ENCODE measurements around the gene ATP6V0E1. TPM values are rescaled to one million over a fixed set of nuclear protein-coding genes. Genes with fewer than 3 reads are reported as not detected.

The ATP6V0E1 gene
- total RNA-seq, 4 donors from 2014 or later: 57.8 to 132 (median 97.2) TPM

DNA sequence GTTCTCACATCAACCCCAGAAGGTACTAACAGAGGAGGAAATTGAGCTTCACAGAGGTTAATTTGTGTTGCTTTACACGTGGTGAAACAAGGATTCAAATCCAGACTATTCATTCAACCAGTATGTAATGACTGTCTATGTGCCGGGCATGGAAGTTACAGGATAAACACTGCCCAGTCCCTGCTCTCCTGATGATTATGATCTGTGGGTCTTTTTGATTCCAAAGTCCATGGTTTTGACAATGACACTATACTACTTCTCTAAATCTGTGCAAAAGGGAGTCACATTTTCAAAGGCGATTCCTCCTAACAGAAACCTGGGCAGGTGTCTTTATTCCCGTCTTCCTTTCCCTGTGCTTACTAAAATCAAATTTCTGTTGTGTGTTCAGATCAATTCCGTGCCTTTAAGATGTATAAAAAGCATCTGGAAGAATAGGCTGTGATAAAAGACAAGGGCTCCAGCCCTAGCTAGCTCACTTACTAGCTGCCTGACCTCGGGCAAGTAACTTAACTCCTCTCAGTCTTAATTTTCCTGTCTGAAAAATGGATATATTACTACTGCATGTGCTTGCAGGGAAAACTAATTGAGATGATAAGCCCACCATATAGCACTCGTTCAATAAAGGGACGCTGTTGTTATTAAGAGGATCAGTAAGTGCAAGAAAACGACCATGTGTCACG, 71.6 kb downstream of the ATP6V0E1 start:
- TF ChIP-seq CTCF (IDR thresholded peaks at IDR 0.05): no peak
- TF ChIP-seq POLR2A (IDR thresholded peaks at IDR 0.05): no peak
- no peaks in the 10 kb centered on the region for H3K9me3 ChIP-seq
- H3K27me3 ChIP-seq: no peaks in the 10 kb centered on the region
- H3K4me3 ChIP-seq: peak overlapping the region; percentile 91 to 100 (median 100)
- no peaks in the 10 kb centered on the region for H3K36me3 ChIP-seq
- no peak for DNase-seq
- peaks cover 4 to 42% (median 26%) of the 10 kb centered on the region in 3 donors for H3K4me1 ChIP-seq
- H3K27ac ChIP-seq: peak overlapping the region in 3 of 4 donors; percentile 99 to 100 (median 99)
- 24 to 26% methylated on average over 10 of the region's 10 CpGs for WGBS, 2 donors
- intact Hi-C loops (cut with DNase I): no loop called here

GRCh38 chr5:173055722-173055982, 72.1 kb downstream of the ATP6V0E1 start:
- H3K4me3 ChIP-seq: peak overlapping the region; percentile 91 to 100 (median 100)
- 0 to 1% methylated on average over 11 of the region's 11 CpGs for WGBS, 2 donors
- no peak for TF ChIP-seq CTCF (IDR thresholded peaks at IDR 0.05)
- no peak for TF ChIP-seq POLR2A (IDR thresholded peaks at IDR 0.05)
- intact Hi-C loops (cut with DNase I): no loop called here
- H3K36me3 ChIP-seq: no peaks in the 10 kb centered on the region
- DNase-seq: no peak
- peak overlapping the region; percentile 98 to 100 (median 99) for H3K27ac ChIP-seq
- H3K27me3 ChIP-seq: no peaks in the 10 kb centered on the region
- peaks cover 4 to 45% (median 30%) of the 10 kb centered on the region in 3 donors for H3K4me1 ChIP-seq
- H3K9me3 ChIP-seq: no peaks in the 10 kb centered on the region

- peaks cover 0 to 3% (median 0%) of the 10 kb centered on the region in 3 donors for H3K36me3 ChIP-seq
- intact Hi-C loops (cut with DNase I): no loop called here
- no peaks in the 10 kb centered on the region for H3K27me3 ChIP-seq
- H3K4me1 ChIP-seq: peaks cover 4 to 49% (median 31%) of the 10 kb centered on the region in 3 donors
- H3K4me3 ChIP-seq: peak within 1 kb of the TSS; percentile 91 to 100 (median 100)
- peak; percentile 87 for DNase-seq
- peak within 1 kb of the TSS; percentile 98 to 100 (median 99) for H3K27ac ChIP-seq
- TF ChIP-seq CTCF (IDR thresholded peaks at IDR 0.05): peak in 1 of 6 experiments; percentile 5
- TF ChIP-seq POLR2A (IDR thresholded peaks at IDR 0.05): peak in 2 of 4 donors; percentile 43 to 80
- no peaks in the 10 kb centered on the region for H3K9me3 ChIP-seq
- WGBS, 2 donors: 0 to 14% methylated on average over 1 to 5 of the region's 74 CpGs
These were observed 72.6 kb downstream of the ATP6V0E1 start, which contains the start of gene CREBRF for GRCh38 chr5:173055983-173056782. Gene CREBRF (plus strand): TSS chr5:173056352. CDS start chr5:173080776, 24,424 bp downstream.

- peak overlapping the region; percentile 91 to 100 (median 100) for H3K4me3 ChIP-seq
- H3K27me3 ChIP-seq: no peaks in the 10 kb centered on the region
- H3K9me3 ChIP-seq: no peaks in the 10 kb centered on the region
- no peak for DNase-seq
- peaks cover 4 to 53% (median 31%) of the 10 kb centered on the region in 3 donors for H3K4me1 ChIP-seq
- intact Hi-C loops (cut with DNase I): no loop called here
- 0% methylated on average over 1 of the region's 27 CpGs; no CpG with 5 or more reads in 1 of the 2 donors for WGBS, 2 donors
- peaks cover 0 to 3% (median 0%) of the 10 kb centered on the region in 3 donors for H3K36me3 ChIP-seq
- no peak for TF ChIP-seq CTCF (IDR thresholded peaks at IDR 0.05)
- TF ChIP-seq POLR2A (IDR thresholded peaks at IDR 0.05): no peak
- H3K27ac ChIP-seq: peak overlapping the region; percentile 98 to 100 (median 99)
These were observed 73.2 kb downstream of the ATP6V0E1 start for GRCh38 chr5:173056783-173057061.
